Parathyroid adenoma (tissue), 2 donors: ENCODE results near the gene ZFP36L1.
A peak's percentile ranks its signal among the peaks of the same experiment; 100 is the strongest.

Experiments used
- H2AFZ ChIP-seq: fragments of 300-600 bp; sonication (generic); one replicate; pipeline ENCODE4 v1.7.0; 2017; ENCODE audit warnings: antibody characterized with exemption, mild to moderate bottlenecking
- H3K27ac ChIP-seq: fragments of 300-600 bp; sonication (generic); one replicate; pipeline ENCODE4 v1.7.0; 2017
- H3K27me3 ChIP-seq: fragments of 300-600 bp; sonication (generic); one replicate; pipeline ENCODE4 v1.7.0; 2017; ENCODE audit warnings: low read length; ENCODE audit not compliant: control insufficient read depth, insufficient read depth
- H3K36me3 ChIP-seq: fragments of 300-600 bp; sonication (generic); one replicate; pipeline ENCODE4 v1.7.0; 2017; ENCODE audit warnings: low read length; ENCODE audit not compliant: control insufficient read depth, insufficient read depth
- H3K4me1 ChIP-seq: fragments of 300-600 bp; sonication (generic); one replicate; pipeline ENCODE4 v1.7.0; 2017; ENCODE audit warnings: control low read depth
- H3K4me2 ChIP-seq: fragments of 300-600 bp; sonication (generic); one replicate; pipeline ENCODE4 v1.7.0; 2017; ENCODE audit warnings: low read length
- H3K4me3 ChIP-seq: fragments of 300-600 bp; sonication (generic); one replicate; pipeline ENCODE4 v1.7.0; 2017; ENCODE audit warnings: low read depth, low read length
- H3K79me2 ChIP-seq: fragments of 300-600 bp; sonication (generic); one replicate; pipeline ENCODE4 v1.7.0; 2017; ENCODE audit warnings: control low read depth
- H3K9ac ChIP-seq: fragments of 300-600 bp; sonication (generic); one replicate; pipeline ENCODE4 v1.7.0; 2017; ENCODE audit warnings: mild to moderate bottlenecking
- H3K9me3 ChIP-seq: fragments of 300-600 bp; sonication (generic); one replicate; pipeline ENCODE4 v1.7.0; 2017; ENCODE audit warnings: low read length; ENCODE audit not compliant: control insufficient read depth
- CTCF ChIP-seq: fragments of 300-600 bp; sonication (generic); IDR thresholded peaks from one replicate; pipeline ENCODE4 v1.7.0; 2017; ENCODE audit warnings: antibody characterized with exemption, mild to moderate bottlenecking
- donor health status: primary hyperparathyroidism.

Gene ZFP36L1

GRCh38 chr14:68814539-68815297 is 21.9 kb upstream of the ZFP36L1 start:
- no peak overlapping the region for H3K9ac ChIP-seq
- H2AFZ ChIP-seq, result peak overlapping the region; percentile 58
- no peaks in the 10 kb centered on the region for H3K36me3 ChIP-seq
- H3K27ac ChIP-seq, result peak overlapping the region; percentile 89
- no peaks in the 10 kb centered on the region for H3K79me2 ChIP-seq
- H3K4me3 ChIP-seq, result peak overlapping the region; percentile 35
- H3K9me3 ChIP-seq, result no peaks in the 10 kb centered on the region
- H3K4me1 ChIP-seq, result peaks cover 8% of the 10 kb centered on the region
- no peak for TF ChIP-seq CTCF
- no peaks in the 10 kb centered on the region for H3K27me3 ChIP-seq
- H3K4me2 ChIP-seq, result peak overlapping the region; percentile 55

- no peaks in the 10 kb centered on the region for H3K36me3 ChIP-seq
- H2AFZ ChIP-seq, result no peak overlapping the region
- peak overlapping the region; percentile 89 for H3K27ac ChIP-seq
- no peaks in the 10 kb centered on the region for H3K79me2 ChIP-seq
- no peak overlapping the region for H3K9ac ChIP-seq
- H3K27me3 ChIP-seq, result no peaks in the 10 kb centered on the region
- peaks cover 8% of the 10 kb centered on the region for H3K4me1 ChIP-seq
- H3K4me3 ChIP-seq, result peak overlapping the region; percentile 35
- H3K9me3 ChIP-seq, result no peaks in the 10 kb centered on the region
- no peak for TF ChIP-seq CTCF
- peak overlapping the region; percentile 55 for H3K4me2 ChIP-seq
These were observed 21.3 kb upstream of the ZFP36L1 start for GRCh38 chr14:68814238-68814538.

- H3K36me3 ChIP-seq, result no peaks in the 10 kb centered on the region
- H3K27me3 ChIP-seq, result no peaks in the 10 kb centered on the region
- H3K4me1 ChIP-seq, result peaks cover 8% of the 10 kb centered on the region
- no peak overlapping the region for H2AFZ ChIP-seq
- H3K79me2 ChIP-seq, result no peaks in the 10 kb centered on the region
- H3K4me2 ChIP-seq, result no peak overlapping the region
- peak overlapping the region; percentile 89 for H3K27ac ChIP-seq
- H3K9ac ChIP-seq, result no peak overlapping the region
- TF ChIP-seq CTCF, result no peak
- H3K9me3 ChIP-seq, result no peaks in the 10 kb centered on the region
- H3K4me3 ChIP-seq, result no peak overlapping the region
These were observed 20.5 kb upstream of the ZFP36L1 start for GRCh38 chr14:68813318-68813838.

- no peak overlapping the region for H3K9ac ChIP-seq
- no peak for TF ChIP-seq CTCF
- no peak overlapping the region for H3K4me3 ChIP-seq
- H3K27me3 ChIP-seq, result no peaks in the 10 kb centered on the region
- no peak overlapping the region for H2AFZ ChIP-seq
- H3K79me2 ChIP-seq, result no peaks in the 10 kb centered on the region
- no peaks in the 10 kb centered on the region for H3K9me3 ChIP-seq
- H3K27ac ChIP-seq, result no peak overlapping the region
- H3K4me2 ChIP-seq, result no peak overlapping the region
- H3K4me1 ChIP-seq, result peaks cover 8% of the 10 kb centered on the region
- H3K36me3 ChIP-seq, result no peaks in the 10 kb centered on the region
These were observed 18.3 kb upstream of the ZFP36L1 start for GRCh38 chr14:68811171-68811570.
